HCT116 (cell line): Measurements from ENCODE around the gene AXDND1.

ENCODE experiments used
- CEBPB ChIP-seq: IDR thresholded peaks from 2 replicates; pipeline ENCODE4 v1.6.1; 2012; ENCODE audit warnings: low read depth
- ZFX ChIP-seq: fragments of 450-650 bp; IDR thresholded peaks from 2 replicates; pipeline ENCODE4 v1.6.1; 2017

DNA sequence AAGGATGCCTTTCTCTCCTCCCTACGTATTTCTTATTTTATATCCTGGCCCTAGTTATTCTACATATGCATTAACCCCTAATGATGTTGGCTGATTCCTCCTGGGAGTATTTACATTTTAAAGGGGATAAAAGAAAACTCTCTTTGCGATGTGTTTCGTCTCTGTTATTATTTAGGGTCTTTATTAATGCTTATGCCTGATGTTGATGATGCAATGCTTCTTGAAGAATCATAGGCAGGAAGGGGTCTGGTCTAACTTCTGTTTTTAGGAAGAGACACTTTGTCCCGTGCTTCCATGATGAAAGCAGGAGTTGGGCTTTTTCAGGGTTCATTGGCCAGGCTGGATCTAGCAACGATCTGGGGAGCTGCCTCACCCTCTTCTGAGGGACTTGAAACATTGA is 210.7 kb downstream of the AXDND1 start:
- TF ChIP-seq CEBPB (no peak), ZFX (no peak)
